Activated T-cell treated with anti-CD3 and anti-CD28 coated beads, Interleukin-2, amount 50 U/mL, for 4 hours (primary cell): ENCODE results near the gene MTIF3. TPM values are rescaled to one million over a fixed set of nuclear protein-coding genes. Genes with fewer than 3 reads are reported as not detected.
"Not testable (repeated sequence)": the region's sequence is repeated elsewhere in the genome, so short reads cannot be mapped to it uniquely, and the experiment has no call there.

ENCODE experiments used
- ATAC-seq, 2 donors: fragments of 200-7000 bp; cut with Tn5 transposase; one replicate each; pipeline ENCODE4 v1.10.0; 2021
- DNase-seq: peaks from one replicate; pipeline ENCODE4 v3.0.0-alpha.2; 2020
- H3K27me3 Mint-ChIP-seq: one replicate; pipeline ENCODE4 v1.8.0; 2021; ENCODE audit warnings: low read depth, mixed read lengths
- H3K36me3 Mint-ChIP-seq: one replicate; pipeline ENCODE4 v1.8.0; 2022; ENCODE audit warnings: mixed read lengths; ENCODE audit not compliant: insufficient read depth
- H3K4me1 Mint-ChIP-seq: one replicate; pipeline ENCODE4 v1.8.0; 2021; ENCODE audit warnings: low read depth, mixed read lengths
- H3K4me3 Mint-ChIP-seq: one replicate; pipeline ENCODE4 v1.8.0; 2021; ENCODE audit warnings: mild to moderate bottlenecking, moderate library complexity, mixed read lengths
- H3K9me3 Mint-ChIP-seq: one replicate; pipeline ENCODE4 v1.8.0; 2021; ENCODE audit warnings: mixed read lengths
- total RNA-seq, 3 donors: library from RNA; stranded (reverse); gene quantifications; one replicate each; pipeline ENCODE4 v1.2.1, GENCODE V29; 2021

The MTIF3 gene
- total RNA-seq, 3 donors from 2014 or later = 19.8 to 28.2 (median 21.2) TPM

- H3K9me3 Mint-ChIP-seq = peaks cover 4% of the 10 kb centered on the region
- peaks cover 23% of the 10 kb centered on the region for H3K27me3 Mint-ChIP-seq
- no peak overlapping the region for H3K4me3 Mint-ChIP-seq
- ATAC-seq (no peak), DNase-seq (no peak)
- no peaks in the 10 kb centered on the region for H3K4me1 Mint-ChIP-seq
- H3K36me3 Mint-ChIP-seq = no peaks in the 10 kb centered on the region
These were observed 39.0 kb downstream of the MTIF3 start for GRCh38 chr13:27411341-27411740.

- Mint-ChIP-seq H3K27me3 (peaks cover 19% of the 10 kb centered on the region), H3K4me3 (no peak overlapping the region), H3K9me3 (peaks cover 4% of the 10 kb centered on the region), H3K4me1 (no peaks in the 10 kb centered on the region), H3K36me3 (no peaks in the 10 kb centered on the region)
- DNase-seq (no peak), ATAC-seq (no peak)
These were observed 41.4 kb downstream of the MTIF3 start for GRCh38 chr13:27409013-27409412.

GRCh38 chr13:27408074-27408473, 42.3 kb downstream of the MTIF3 start:
- Mint-ChIP-seq H3K27me3 (peaks cover 19% of the 10 kb centered on the region), H3K4me1 (no peaks in the 10 kb centered on the region), H3K36me3 (no peaks in the 10 kb centered on the region), H3K9me3 (peaks cover 4% of the 10 kb centered on the region), H3K4me3 (no peak overlapping the region)
- DNase-seq (no peak), ATAC-seq (no peak)

- H3K36me3 Mint-ChIP-seq = no peaks in the 10 kb centered on the region
These were observed 44.0 kb downstream of the MTIF3 start for GRCh38 chr13:27406178-27406939.

DNA sequence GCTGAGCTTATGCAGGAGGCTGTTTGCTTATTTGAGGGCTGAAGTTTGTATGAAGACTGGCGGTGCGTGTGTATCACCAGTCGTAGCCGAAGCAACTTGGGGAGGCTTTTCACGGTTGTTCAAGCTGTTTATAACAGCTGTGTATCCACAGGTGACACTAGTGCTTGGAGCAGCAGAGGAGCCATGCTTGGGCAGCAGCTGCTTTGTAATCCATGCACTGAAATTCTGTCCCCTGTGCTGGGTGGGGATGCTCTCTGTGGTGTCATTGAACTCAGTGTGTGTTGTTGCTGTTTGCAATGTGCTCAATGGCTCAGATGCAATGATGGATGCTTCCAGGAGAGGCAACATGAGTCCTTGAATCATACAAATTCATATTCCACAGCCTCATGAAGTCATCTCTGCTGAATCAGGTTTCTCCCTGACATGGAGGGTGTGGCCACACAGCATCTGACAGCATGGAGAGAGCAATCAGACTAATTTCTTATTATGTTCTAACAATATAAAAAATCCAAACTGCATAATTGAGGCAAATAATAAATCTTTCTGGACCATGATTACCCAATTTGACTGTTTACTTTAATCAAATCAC, 44.7 kb downstream of the MTIF3 start:
- H3K4me1 Mint-ChIP-seq = no peaks in the 10 kb centered on the region
- peaks cover 4% of the 10 kb centered on the region for H3K9me3 Mint-ChIP-seq
- DNase-seq (no peak), ATAC-seq (no peak)
- H3K4me3 Mint-ChIP-seq = no peak overlapping the region
- H3K36me3 Mint-ChIP-seq = no peaks in the 10 kb centered on the region
- peaks cover 15% of the 10 kb centered on the region for H3K27me3 Mint-ChIP-seq

More at GRCh38 chr13:27406178-27406939, 44.0 kb downstream of the MTIF3 start:
- no peak overlapping the region for H3K4me3 Mint-ChIP-seq
- ATAC-seq = peak in 1 of 2 donors; percentile 55
- peaks cover 15% of the 10 kb centered on the region for H3K27me3 Mint-ChIP-seq
- DNase-seq = peak; percentile 17
- no peaks in the 10 kb centered on the region for H3K4me1 Mint-ChIP-seq
- H3K9me3 Mint-ChIP-seq = peaks cover 4% of the 10 kb centered on the region

DNA sequence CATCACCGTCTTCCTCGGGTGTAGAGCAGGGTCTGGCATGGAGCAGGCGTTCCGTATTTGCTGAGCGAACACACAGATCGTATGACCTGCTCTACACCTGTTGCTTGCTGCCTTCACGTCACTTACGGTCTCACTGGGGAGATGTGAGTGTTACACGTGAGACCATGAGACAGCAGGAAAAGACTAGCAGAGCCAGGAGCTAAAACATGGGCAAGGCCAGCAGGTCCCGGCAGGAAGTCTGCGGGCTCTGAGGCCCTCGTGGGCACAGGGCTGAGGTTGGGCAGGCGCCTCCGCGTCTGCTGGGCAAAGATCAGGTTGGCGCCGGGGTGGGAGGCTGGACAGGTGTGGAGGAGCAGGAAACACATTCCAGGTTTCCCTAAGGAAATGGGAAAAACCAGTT, 45.7 kb downstream of the MTIF3 start:
- H3K4me1 Mint-ChIP-seq = no peaks in the 10 kb centered on the region
- no peak overlapping the region for H3K4me3 Mint-ChIP-seq
- DNase-seq = no peak
- H3K27me3 Mint-ChIP-seq = peaks cover 10% of the 10 kb centered on the region
- H3K36me3 Mint-ChIP-seq = no peaks in the 10 kb centered on the region
- peaks cover 3% of the 10 kb centered on the region for H3K9me3 Mint-ChIP-seq
- ATAC-seq = no peak

- Mint-ChIP-seq H3K9me3 (no peaks in the 10 kb centered on the region), H3K4me3 (no peak overlapping the region), H3K36me3 (no peaks in the 10 kb centered on the region), H3K27me3 (peaks cover 8% of the 10 kb centered on the region), H3K4me1 (no peaks in the 10 kb centered on the region)
- ATAC-seq (no peak), DNase-seq (no peak)
These were observed 46.5 kb downstream of the MTIF3 start for GRCh38 chr13:27403727-27404385.

GRCh38 chr13:27403203-27403678, 47.1 kb downstream of the MTIF3 start:
- H3K9me3 Mint-ChIP-seq = no peaks in the 10 kb centered on the region
- peak; percentile 40 to 50 for ATAC-seq
- no peak overlapping the region for H3K4me3 Mint-ChIP-seq
- H3K4me1 Mint-ChIP-seq = no peaks in the 10 kb centered on the region
- H3K27me3 Mint-ChIP-seq = peaks cover 7% of the 10 kb centered on the region
- H3K36me3 Mint-ChIP-seq = no peaks in the 10 kb centered on the region
- DNase-seq = no peak

DNA sequence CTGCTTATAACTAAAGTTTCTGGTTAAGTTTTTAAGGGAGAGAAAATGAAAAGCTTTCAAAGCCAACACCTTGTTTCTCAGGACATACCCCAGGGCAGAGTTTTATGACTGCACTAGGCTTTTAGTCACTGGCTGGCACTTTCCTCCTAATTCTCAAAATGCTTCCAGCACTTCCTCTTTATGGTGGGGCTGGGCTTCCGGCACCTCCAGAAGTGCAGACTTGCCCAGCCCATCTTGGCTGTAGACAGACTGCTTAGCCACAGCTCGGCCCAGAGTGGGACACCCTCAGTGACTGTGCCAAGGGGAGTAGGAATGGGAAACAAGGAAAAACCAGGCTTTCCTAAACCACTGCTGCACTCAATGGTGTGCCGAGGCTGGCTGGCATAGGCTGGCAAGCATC, 49.2 kb downstream of the MTIF3 start:
- H3K36me3 Mint-ChIP-seq = no peaks in the 10 kb centered on the region
- ATAC-seq (no peak), DNase-seq (no peak)
- H3K9me3 Mint-ChIP-seq = no peaks in the 10 kb centered on the region
- H3K4me1 Mint-ChIP-seq = no peaks in the 10 kb centered on the region
- H3K4me3 Mint-ChIP-seq = no peak overlapping the region
- H3K27me3 Mint-ChIP-seq = peaks cover 4% of the 10 kb centered on the region

DNA sequence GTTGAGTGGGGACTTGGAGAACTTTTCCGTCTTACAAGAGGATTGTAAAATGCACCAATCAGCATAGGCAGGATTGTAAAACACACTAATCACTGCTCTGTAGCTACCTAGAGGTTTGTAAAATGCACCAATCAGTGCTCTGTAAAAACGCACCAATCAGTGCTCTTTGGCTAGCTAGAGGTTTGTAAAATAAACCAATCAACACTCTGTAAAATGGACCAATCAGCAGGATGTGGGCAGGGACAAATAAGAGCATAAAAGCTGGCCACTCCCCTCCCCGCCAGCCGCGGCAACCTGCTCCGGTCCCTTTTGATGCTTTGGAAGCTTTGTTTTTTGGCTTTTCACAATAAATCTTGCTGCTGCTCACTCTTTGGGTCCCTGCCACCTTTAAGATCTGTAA, 50.0 kb downstream of the MTIF3 start:
- not testable (repeated sequence) for H3K27me3 Mint-ChIP-seq, ATAC-seq, H3K36me3 Mint-ChIP-seq, H3K4me3 Mint-ChIP-seq, DNase-seq, H3K4me1 Mint-ChIP-seq, H3K9me3 Mint-ChIP-seq

DNA sequence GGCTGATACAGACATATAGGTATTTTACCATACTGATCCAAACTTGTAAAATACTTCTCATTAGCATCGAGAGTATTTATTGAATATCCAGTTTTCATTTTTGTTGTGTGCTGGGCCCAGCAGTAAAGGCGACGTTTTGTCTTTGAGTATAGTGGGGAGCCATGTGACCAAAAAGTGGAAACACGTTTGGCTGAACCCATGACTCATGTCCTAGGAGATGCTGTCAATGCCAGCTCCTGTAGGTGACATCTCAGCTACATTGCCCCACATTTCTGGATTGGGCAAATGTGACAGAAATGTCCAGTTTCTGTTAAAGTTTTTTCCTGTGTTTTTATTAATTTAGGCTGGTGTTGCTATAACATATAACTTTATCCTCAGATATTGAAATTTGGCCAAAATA, 52.0 kb downstream of the MTIF3 start:
- ATAC-seq (no peak), DNase-seq (no peak)
- Mint-ChIP-seq H3K9me3 (no peaks in the 10 kb centered on the region), H3K36me3 (no peaks in the 10 kb centered on the region), H3K4me1 (no peaks in the 10 kb centered on the region), H3K27me3 (peaks cover 4% of the 10 kb centered on the region), H3K4me3 (no peak overlapping the region)

DNA sequence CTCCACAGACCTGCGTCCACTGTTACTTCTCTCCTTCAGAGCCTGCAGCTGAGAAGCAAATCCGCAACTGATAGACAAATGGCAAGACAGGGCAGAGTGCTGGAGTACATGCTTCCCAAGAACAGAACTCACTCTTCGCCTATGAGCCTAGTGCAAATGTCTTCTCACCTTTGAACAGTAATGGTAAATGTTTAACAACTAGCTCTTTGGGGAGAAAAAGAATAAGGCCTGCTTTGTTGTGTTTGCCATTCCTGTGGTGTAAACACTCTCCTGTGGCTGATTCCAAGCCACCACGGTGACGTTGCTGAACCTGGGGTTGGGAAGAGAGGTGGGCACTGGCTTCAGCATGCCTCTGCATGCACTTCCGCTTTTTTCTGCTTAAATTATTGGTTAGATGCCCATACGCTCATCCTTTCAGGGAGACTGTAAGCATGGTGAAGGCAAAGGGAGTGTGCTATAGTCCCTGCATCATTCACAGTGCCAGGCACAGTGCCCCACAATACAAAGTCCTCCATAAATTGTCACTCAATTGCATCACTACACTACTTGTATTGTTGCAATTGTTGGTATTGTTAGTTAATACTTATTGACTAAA, 54.0 kb downstream of the MTIF3 start:
- H3K27me3 Mint-ChIP-seq = peaks cover 4% of the 10 kb centered on the region
- no peaks in the 10 kb centered on the region for H3K36me3 Mint-ChIP-seq
- no peaks in the 10 kb centered on the region for H3K9me3 Mint-ChIP-seq
- H3K4me1 Mint-ChIP-seq = no peaks in the 10 kb centered on the region
- ATAC-seq = no peak
- DNase-seq = no peak
- H3K4me3 Mint-ChIP-seq = no peak overlapping the region

DNA sequence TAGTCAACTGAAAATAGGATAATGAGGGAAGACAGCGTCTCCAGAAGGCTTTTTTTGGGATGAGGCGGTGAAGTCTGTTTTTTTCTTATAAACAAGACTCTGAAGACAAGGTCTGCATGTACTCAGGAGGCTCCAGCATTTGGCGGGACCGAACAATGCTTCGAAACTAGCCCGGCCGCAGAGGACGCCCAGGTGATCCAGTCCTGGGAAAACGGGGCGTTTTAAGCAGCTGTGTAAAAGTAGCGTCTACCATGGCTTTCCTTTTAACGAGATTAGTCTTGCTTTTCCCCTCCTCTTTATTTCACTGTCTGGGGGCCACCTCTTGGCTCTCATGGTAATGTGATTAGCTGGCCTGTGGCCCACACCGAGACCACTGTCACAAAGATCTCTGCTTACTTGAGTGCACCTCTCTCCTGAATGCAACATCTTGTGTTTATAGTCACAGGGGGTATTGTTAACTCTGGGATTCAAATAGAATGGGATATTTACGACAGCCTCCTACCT, 55.3 kb downstream of the MTIF3 start:
- Mint-ChIP-seq H3K27me3 (peaks cover 4% of the 10 kb centered on the region), H3K4me1 (no peaks in the 10 kb centered on the region)
- DNase-seq = no peak

DNA sequence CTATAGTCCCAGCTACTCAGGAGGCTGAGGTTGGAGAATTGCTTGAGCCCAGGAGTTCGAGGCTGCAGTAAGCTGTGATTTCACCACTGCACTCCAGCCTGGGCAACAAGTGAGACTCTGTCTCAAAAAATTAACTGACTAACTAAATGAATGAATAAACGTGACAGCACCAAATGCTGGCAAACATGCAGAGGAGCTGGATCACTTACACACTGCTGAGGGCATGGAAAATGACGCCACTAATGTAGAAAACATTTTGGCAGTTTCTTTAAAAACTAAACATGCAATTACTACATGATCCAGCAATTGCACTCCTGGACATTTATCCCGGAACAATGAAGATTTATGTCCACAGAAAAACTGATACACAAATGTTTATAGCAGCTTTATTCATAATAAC, 57.3 kb downstream of the MTIF3 start:
- no peak for ATAC-seq
- DNase-seq = no peak
- no peak overlapping the region for H3K4me3 Mint-ChIP-seq
- H3K4me1 Mint-ChIP-seq = no peaks in the 10 kb centered on the region
- no peaks in the 10 kb centered on the region for H3K9me3 Mint-ChIP-seq
- H3K27me3 Mint-ChIP-seq = peaks cover 4% of the 10 kb centered on the region
- no peaks in the 10 kb centered on the region for H3K36me3 Mint-ChIP-seq

More for the DNA sequence above, 55.3 kb downstream of the MTIF3 start:
- no peak for ATAC-seq
- no peaks in the 10 kb centered on the region for H3K36me3 Mint-ChIP-seq
- no peak overlapping the region for H3K4me3 Mint-ChIP-seq
- H3K9me3 Mint-ChIP-seq = no peaks in the 10 kb centered on the region
